ENCODE data around the gene F12.

Gene F12

GRCh38 chr5:177366528-177367322, 42.6 kb downstream of the F12 start:
- Histone ChIP-seq H2AFZ (ENCODE audit: low read depth, low read length) (no peak overlapping the region), H3K4me3 (ENCODE audit: low read depth in 1 of 2, low read length in 2 of 2) (no peak overlapping the region), H3K9me3 (ENCODE audit: insufficient read depth, low read length, severe bottlenecking) (no peaks in the 10 kb centered on the region), H3K79me2 (ENCODE audit: insufficient read depth, low read length) (no peaks in the 10 kb centered on the region), H3K36me3 (ENCODE audit: insufficient read depth, low read length) (no peaks in the 10 kb centered on the region), H3K4me2 (ENCODE audit: insufficient read depth, low read length) (no peak overlapping the region), H3K9ac (ENCODE audit: low read depth, low read length) (no peak overlapping the region), H4K20me1 (ENCODE audit: insufficient read depth, low read length) (no peaks in the 10 kb centered on the region), H3K4me1 (ENCODE audit: insufficient read depth, low read length) (peaks cover 7% of the 10 kb centered on the region), H3K27ac (ENCODE audit: low read length) (no peak overlapping the region), H3K27me3 (ENCODE audit: insufficient read depth, low read length, poor library complexity) (no peaks in the 10 kb centered on the region)
- DNase-seq (no peak), ATAC-seq (ENCODE audit: insufficient read depth, low read depth) (no peak)
- TF ChIP-seq, protein P1, sequence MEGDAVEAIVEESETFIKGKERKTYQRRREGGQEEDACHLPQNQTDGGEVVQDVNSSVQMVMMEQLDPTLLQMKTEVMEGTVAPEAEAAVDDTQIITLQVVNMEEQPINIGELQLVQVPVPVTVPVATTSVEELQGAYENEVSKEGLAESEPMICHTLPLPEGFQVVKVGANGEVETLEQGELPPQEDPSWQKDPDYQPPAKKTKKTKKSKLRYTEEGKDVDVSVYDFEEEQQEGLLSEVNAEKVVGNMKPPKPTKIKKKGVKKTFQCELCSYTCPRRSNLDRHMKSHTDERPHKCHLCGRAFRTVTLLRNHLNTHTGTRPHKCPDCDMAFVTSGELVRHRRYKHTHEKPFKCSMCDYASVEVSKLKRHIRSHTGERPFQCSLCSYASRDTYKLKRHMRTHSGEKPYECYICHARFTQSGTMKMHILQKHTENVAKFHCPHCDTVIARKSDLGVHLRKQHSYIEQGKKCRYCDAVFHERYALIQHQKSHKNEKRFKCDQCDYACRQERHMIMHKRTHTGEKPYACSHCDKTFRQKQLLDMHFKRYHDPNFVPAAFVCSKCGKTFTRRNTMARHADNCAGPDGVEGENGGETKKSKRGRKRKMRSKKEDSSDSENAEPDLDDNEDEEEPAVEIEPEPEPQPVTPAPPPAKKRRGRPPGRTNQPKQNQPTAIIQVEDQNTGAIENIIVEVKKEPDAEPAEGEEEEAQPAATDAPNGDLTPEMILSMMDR (IDR thresholded peaks at IDR 0.05; ENCODE audit: borderline replicate concordance, extremely low read depth, low read length, poor library complexity, severe bottlenecking) = no peak
- no peak for TF ChIP-seq EZH2 (IDR thresholded peaks at IDR 0.05; ENCODE audit: borderline replicate concordance, low read depth, low read length, severe bottlenecking)

DNA sequence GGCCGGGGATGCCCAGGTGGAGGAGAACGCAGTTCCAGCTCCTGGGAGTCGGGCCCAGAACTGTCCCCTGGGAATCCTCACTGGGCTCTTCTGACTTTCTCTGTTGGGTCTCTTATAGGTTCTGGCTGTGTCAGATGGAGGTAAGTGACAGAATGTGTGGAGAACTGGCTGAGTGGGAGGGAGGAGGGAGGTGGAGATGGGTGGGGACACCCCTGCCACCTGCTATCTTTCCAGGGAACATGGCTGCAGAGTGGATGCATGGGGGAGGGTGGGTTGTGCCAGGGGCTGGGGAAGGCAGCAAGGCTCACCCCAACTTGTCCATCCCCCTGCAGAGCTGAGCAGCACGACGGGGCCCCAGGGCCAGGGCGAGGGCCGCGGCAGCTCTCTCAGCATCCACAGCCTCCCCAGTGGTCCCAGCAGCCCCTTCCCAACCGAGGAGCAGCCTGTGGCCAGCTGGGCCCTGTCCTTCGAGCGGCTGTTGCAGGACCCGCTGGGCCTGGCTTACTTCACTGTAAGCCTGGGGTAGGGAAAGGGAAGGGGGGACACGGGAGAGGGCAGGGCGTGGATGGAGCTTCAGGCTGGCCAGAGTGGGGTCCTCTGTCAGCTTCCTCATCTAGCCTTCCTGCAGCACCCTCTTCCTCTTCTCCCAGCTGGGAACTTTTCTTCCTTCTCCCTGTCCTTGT, 43.4 kb downstream of the F12 start:
- Histone ChIP-seq H3K4me1 (ENCODE audit: insufficient read depth, low read length) (peaks cover 7% of the 10 kb centered on the region; the same call in 1 of the 2 replicates), H4K20me1 (ENCODE audit: insufficient read depth, low read length) (no peaks in the 10 kb centered on the region), H3K27me3 (ENCODE audit: insufficient read depth, low read length, poor library complexity) (no peaks in the 10 kb centered on the region), H3K4me3 (ENCODE audit: low read depth in 1 of 2, low read length in 2 of 2) (no peak overlapping the region), H3K9me3 (ENCODE audit: insufficient read depth, low read length, severe bottlenecking) (no peaks in the 10 kb centered on the region), H3K36me3 (ENCODE audit: insufficient read depth, low read length) (no peaks in the 10 kb centered on the region), H3K27ac (ENCODE audit: low read length) (no peak overlapping the region), H3K79me2 (ENCODE audit: insufficient read depth, low read length) (no peaks in the 10 kb centered on the region), H3K9ac (ENCODE audit: low read depth, low read length) (no peak overlapping the region), H2AFZ (ENCODE audit: low read depth, low read length) (no peak overlapping the region), H3K4me2 (ENCODE audit: insufficient read depth, low read length) (no peak overlapping the region)
- ATAC-seq (ENCODE audit: insufficient read depth, low read depth) (no peak), DNase-seq (no peak)
- TF ChIP-seq EZH2 (IDR thresholded peaks at IDR 0.05; ENCODE audit: borderline replicate concordance, low read depth, low read length, severe bottlenecking) = no peak
- TF ChIP-seq, protein P1 (IDR thresholded peaks at IDR 0.05; ENCODE audit: borderline replicate concordance, extremely low read depth, low read length, poor library complexity, severe bottlenecking) = no peak

GRCh38 chr5:177364159-177364962, 45.0 kb downstream of the F12 start:
- no peaks in the 10 kb centered on the region for H4K20me1 ChIP-seq (ENCODE audit: insufficient read depth, low read length)
- DNase-seq (no peak), ATAC-seq (ENCODE audit: insufficient read depth, low read depth) (no peak)
- H3K9ac ChIP-seq (ENCODE audit: low read depth, low read length) = no peak overlapping the region
- no peak for TF ChIP-seq EZH2 (IDR thresholded peaks at IDR 0.05; ENCODE audit: borderline replicate concordance, low read depth, low read length, severe bottlenecking)
- TF ChIP-seq, protein P1 (IDR thresholded peaks at IDR 0.05; ENCODE audit: borderline replicate concordance, extremely low read depth, low read length, poor library complexity, severe bottlenecking) = no peak
- no peaks in the 10 kb centered on the region for H3K9me3 ChIP-seq (ENCODE audit: insufficient read depth, low read length, severe bottlenecking)
- no peak overlapping the region for H3K4me3 ChIP-seq (ENCODE audit: low read depth in 1 of 2, low read length in 2 of 2)
- peaks cover 7% of the 10 kb centered on the region; the same call in 1 of the 2 replicates for H3K4me1 ChIP-seq (ENCODE audit: insufficient read depth, low read length)
- no peaks in the 10 kb centered on the region for H3K79me2 ChIP-seq (ENCODE audit: insufficient read depth, low read length)
- H2AFZ ChIP-seq (ENCODE audit: low read depth, low read length) = no peak overlapping the region
- H3K4me2 ChIP-seq (ENCODE audit: insufficient read depth, low read length) = no peak overlapping the region
- H3K27me3 ChIP-seq (ENCODE audit: insufficient read depth, low read length, poor library complexity) = no peaks in the 10 kb centered on the region
- H3K36me3 ChIP-seq (ENCODE audit: insufficient read depth, low read length) = no peaks in the 10 kb centered on the region
- H3K27ac ChIP-seq (ENCODE audit: low read length) = no peak overlapping the region
